K562 treated with DMSO at 1 percent for 48 hours (cell line): ENCODE measurements around the gene SHISA3. TPM values are rescaled to one million over a fixed set of nuclear protein-coding genes. Genes with fewer than 3 reads are reported as not detected.

Experiments
- total RNA-seq: library from RNA; unstranded; fragments of 300-600 nt; gene quantifications from 2 replicates; pipeline ENCODE4 v1.2.3, GENCODE V29; 2022; ENCODE audit warnings: low replicate concordance; ENCODE audit errors: extremely low read depth

Gene SHISA3
- not detected in 2 replicates for total RNA-seq

GRCh38 chr4:42396752-42397634 lies at the start of gene SHISA3:
Gene SHISA3 (plus strand): TSS chr4:42397488. CDS start chr4:42398057, 569 bp downstream.

Other genes starting within 250 kb of the SHISA3 start
- not detected in 2 replicates for gene BEND4, start 244.8 kb upstream of the SHISA3 start, total RNA-seq